HepG2 (cell line): Measurements from ENCODE around the gene ALDH18A1. TPM values are rescaled to one million over a fixed set of nuclear protein-coding genes. Genes with fewer than 3 reads are reported as not detected.

ENCODE experiments used
- ATAC-seq: fragments of 200-7000 bp; cut with Tn5 transposase; 3 replicates; pipeline ENCODE4 v1.9.1; 2020; ENCODE audit warnings: mild to moderate bottlenecking, moderate library complexity
- BruUV-seq: library from RNA; stranded (reverse); fragments of 400-500 nt; replicated peaks from 2 replicates; lab custom pipeline; 2021; lab: Mats Ljungman, UMichigan
- CTCF ChIA-PET: fragments of 300-600 bp; formaldehyde crosslinking; extraction: SDS; loops from one replicate; lab custom pipeline; 2021; ENCODE audit warnings: low total read pairs, inconsistent platforms, low intra/inter-chr PET ratio; lab: Yijun Ruan, JAX
- POLR2A ChIA-PET: fragments of 350-600 bp; sonication (Branson Sonifier 250); formaldehyde crosslinking; loops from one replicate; lab custom pipeline; 2020; ENCODE audit warnings: antibody characterized with exemption, inconsistent platforms; lab: Yijun Ruan, JAX
- DNase-seq: peaks from one replicate; pipeline ENCODE4 v3.0.0-alpha.2; 2015; ENCODE audit warnings: low spot score
- FAIRE-seq: peaks from 3 replicates; lab custom pipeline; 2011; peaks lifted over from hg19 to GRCh38; lab: Jason Lieb, UNC
- H2AFZ ChIP-seq: one replicate; pipeline ENCODE4 v1.6.1; 2011; ENCODE audit warnings: low read length, inconsistent platforms
- H3K27ac ChIP-seq: fragments of 300-600 bp; 3 replicates; pipeline ENCODE4 v1.8.0; 2011; ENCODE audit warnings: mixed run types, mild to moderate bottlenecking, mixed read lengths, low read length, inconsistent platforms; ENCODE audit not compliant: insufficient read depth; ENCODE audit errors: extremely low read length
- H3K27me3 ChIP-seq, 2 experiments: fragments of 200-600 bp in 1 of 2; 2 replicates in 1 of 2; 3 replicates in 1 of 2; pipeline versions ENCODE4 v1.6.0 to v1.8.0; 2011; ENCODE audit warnings: low read length in 2 of 2, mild to moderate bottlenecking in 2 of 2, moderate library complexity in 2 of 2, inconsistent platforms in 1 of 2; ENCODE audit not compliant: insufficient read depth in 2 of 2, control insufficient read depth in 1 of 2
- H3K36me3 ChIP-seq, 2 experiments: fragments of 200-600 bp in 1 of 2; replicated peaks in 1 of 2; 2 replicates in 1 of 2; 3 replicates in 1 of 2; pipeline versions ENCODE4 v1.5.1 to v1.8.0; 2011; ENCODE audit warnings: low read length in 2 of 2, inconsistent platforms in 1 of 2; ENCODE audit not compliant: insufficient read depth in 2 of 2, control insufficient read depth in 1 of 2
- H3K4me1 ChIP-seq: 2 replicates; pipeline ENCODE4 v1.5.1; 2012; ENCODE audit warnings: low read length, inconsistent platforms; ENCODE audit not compliant: insufficient read depth
- H3K4me2 ChIP-seq: 2 replicates; pipeline ENCODE4 v1.6.0; 2011; ENCODE audit warnings: low read depth, low read length, inconsistent platforms
- H3K4me3 ChIP-seq, 3 experiments: fragments of 200-600 bp in 1 of 3; sonication (generic), shearing (Covaris generic) in 1 of 3; replicated peaks in 1 of 3; 2 replicates each; pipeline ENCODE4 v1.5.1; 2011 to 2016; ENCODE audit warnings: low read length in 3 of 3, inconsistent platforms in 2 of 3, low read depth in 2 of 3, mild to moderate bottlenecking in 2 of 3, control low read depth in 1 of 3, mixed read lengths in 1 of 3; ENCODE audit not compliant: insufficient read depth in 1 of 3
- H3K79me2 ChIP-seq: one replicate; pipeline ENCODE4 v1.6.1; 2011; ENCODE audit warnings: low read length, inconsistent platforms; ENCODE audit not compliant: insufficient read depth
- H3K9ac ChIP-seq: 2 replicates; pipeline ENCODE4 v1.6.0; 2011; ENCODE audit warnings: mild to moderate bottlenecking, low read depth, low read length, inconsistent platforms; ENCODE audit not compliant: insufficient read depth
- H3K9me3 ChIP-seq: 2 replicates; pipeline ENCODE4 v1.5.1; 2012; ENCODE audit warnings: mild to moderate bottlenecking, low read length
- H4K20me1 ChIP-seq: 2 replicates; pipeline ENCODE4 v1.6.0; 2011; ENCODE audit warnings: inconsistent platforms, mild to moderate bottlenecking, low read length, moderate library complexity; ENCODE audit not compliant: insufficient read depth
- HOXA3 ChIP-seq: sonication (generic); formaldehyde crosslinking; IDR thresholded peaks from 2 replicates; pipeline ENCODE4 v1.5.0; 2020; ENCODE audit warnings: missing genetic modification reagents
- ISL2 ChIP-seq: sonication (generic); formaldehyde crosslinking; IDR thresholded peaks from 2 replicates; pipeline ENCODE4 v1.5.0; 2020; ENCODE audit warnings: missing genetic modification reagents
- NR0B2 ChIP-seq: sonication (generic); formaldehyde crosslinking; IDR thresholded peaks from 2 replicates; pipeline ENCODE4 v1.4.0; 2020; ENCODE audit warnings: mild to moderate bottlenecking, missing genetic modification reagents
- PCBP2 ChIP-seq: fragments of 200-400 bp; formaldehyde crosslinking; optimal IDR thresholded peaks from 2 replicates; pipeline ENCODE3; 2018; ENCODE audit warnings: low read length, low read depth; ENCODE audit not compliant: poor library complexity, severe bottlenecking
- RBM22 ChIP-seq: fragments of 200-400 bp; formaldehyde crosslinking; optimal IDR thresholded peaks from 2 replicates; pipeline ENCODE3; 2017; ENCODE audit warnings: mild to moderate bottlenecking, low read length, moderate library complexity
- RXRB ChIP-seq: IDR thresholded peaks from 2 replicates; pipeline ENCODE4 v1.6.1; 2016; ENCODE audit warnings: borderline replicate concordance, missing genetic modification reagents, missing compliant biosample characterization
- ZNF343 ChIP-seq: sonication (generic); formaldehyde crosslinking; IDR thresholded peaks from 2 replicates; pipeline ENCODE4 v1.4.0; 2020; ENCODE audit warnings: mild to moderate bottlenecking, missing genetic modification reagents
- ZNF629 ChIP-seq: sonication (generic); formaldehyde crosslinking; conservative IDR thresholded peaks from 2 replicates; pipeline ENCODE4 v1.5.0; 2020; ENCODE audit warnings: missing genetic modification reagents
- WGBS: methylation state at CpG from one replicate; pipeline ENCODE4 v1.1.6; 2017; ENCODE audit warnings: low lambda C conversion rate; 5-methylcytosine and 5-hydroxymethylcytosine counted together
- in situ Hi-C: cut with HindIII; loops from 2 replicates; pipeline ENCODE4 v1.10.0; 2017; ENCODE audit warnings: low pct_unique_long_range_greater_than_20kb; ENCODE audit not compliant: extremely low pct_ligation_motif_present
- intact Hi-C: fragments of 100-400 bp; cut with micrococcal nuclease; formaldehyde crosslinking; loops from one replicate; pipeline ENCODE4 v1.10.0; 2022; ENCODE audit not compliant: unreplicated experiment
- polyA plus RNA-seq, 8 experiments: library from polyadenylated mRNA; depleted of rRNA in 3 of 8; stranded (reverse) in 7 of 8; unstranded in 1 of 8; fragments of >200 nt; fragmentation: Illumina TruSeq in 4 of 8; extraction: Trizol in 4 of 8; gene quantifications; 2 replicates each; pipeline versions ENCODE4 v1.2.1 to v1.2.3, GENCODE V29; 2011 to 2016; ENCODE audit warnings: low read depth in 4 of 8, missing spikeins in 1 of 8, mixed read lengths in 1 of 8; ENCODE audit not compliant: insufficient read depth in 1 of 8
- total RNA-seq, 5 experiments: library from RNA; depleted of rRNA; stranded (reverse); fragments of >200 nt; fragmentation: Illumina TruSeq; extraction: Trizol; gene quantifications; 2 replicates each; pipeline ENCODE4 v1.2.3, GENCODE V29; 2016; ENCODE audit warnings: low read depth in 1 of 5

The ALDH18A1 gene
- total and polyA plus RNA-seq, 2 of the 13 experiments (the other 11 are each of a cell fraction or from before 2014, with no cell fraction given), result 180 to 263 TPM

GRCh38 chr10:95610727-95611126 is 45.8 kb downstream of the ALDH18A1 start:
- CTCF ChIA-PET, result no interaction called here
- Histone ChIP-seq H2AFZ (no peak overlapping the region), H3K27ac (no peak overlapping the region), H3K4me2 (no peak overlapping the region), H3K9me3 (no peaks in the 10 kb centered on the region), H3K4me3 (no peak overlapping the region), H4K20me1 (no peaks in the 10 kb centered on the region), H3K4me1 (peaks cover 30% of the 10 kb centered on the region), H3K36me3 (peaks cover 41 to 91% of the 10 kb centered on the region in 2 experiments), H3K79me2 (no peaks in the 10 kb centered on the region), H3K9ac (no peak overlapping the region), H3K27me3 (no peaks in the 10 kb centered on the region)
- intact Hi-C loops (no loop called here), in situ Hi-C loops (loop anchor here (25.0 kb wide), 1 partner anchor 473 kb away; no protein-coding TSS in a partner anchor)
- 98% methylated on average over 3 of the region's 3 CpGs for WGBS
- POLR2A ChIA-PET, result no interaction called here
- BruUV-seq, result no TSS peak
- FAIRE-seq, result no peak
- TF ChIP-seq ZNF629 (CRISPR knock-in tag) (peak; percentile 67), ZNF343 (no peak)
- no peak for ATAC-seq
- no peak for DNase-seq

- peaks cover 28 to 59% of the 10 kb centered on the region in 2 experiments for H3K36me3 ChIP-seq
- DNase-seq (no peak), ATAC-seq (no peak), FAIRE-seq (no peak)
- intact Hi-C loops, result loop anchor here (10.0 kb wide), 1 partner anchor 472 kb away; no protein-coding TSS in a partner anchor
- H3K4me2 ChIP-seq, result no peak overlapping the region
- POLR2A ChIA-PET, result no interaction called here
- H3K79me2 ChIP-seq, result no peaks in the 10 kb centered on the region
- H2AFZ ChIP-seq, result no peak overlapping the region
- H3K4me3 ChIP-seq, result no peak overlapping the region
- H3K27ac ChIP-seq, result no peak overlapping the region
- H3K27me3 ChIP-seq, result no peaks in the 10 kb centered on the region
- CTCF ChIA-PET, result no interaction called here
- in situ Hi-C loops, result loop anchor here (25.0 kb wide), 1 partner anchor 470 kb away; no protein-coding TSS in a partner anchor
- H3K9ac ChIP-seq, result no peak overlapping the region
- no peaks in the 10 kb centered on the region for H3K9me3 ChIP-seq
- TF ChIP-seq RXRB (CRISPR knock-in tag) (no peak), NR0B2 (CRISPR knock-in tag) (no peak), HOXA3 (CRISPR knock-in tag) (no peak), ISL2 (CRISPR knock-in tag) (no peak), RBM22 (peak; percentile 58), PCBP2 (no peak)
- H4K20me1 ChIP-seq, result no peaks in the 10 kb centered on the region
- H3K4me1 ChIP-seq, result peaks cover 26% of the 10 kb centered on the region
- 98% methylated on average over 3 of the region's 3 CpGs for WGBS
- BruUV-seq, result no TSS peak
Measured at GRCh38 chr10:95606922-95607321, 49.6 kb downstream of the ALDH18A1 start.
